HL-60 (cell line): ENCODE results near the gene CYP2D6.

Experiments
- DNase-seq, 2 experiments: peaks; one replicate each; pipeline ENCODE4 v3.0.0-alpha.2; 2010 to 2020; ENCODE audit warnings: low read depth in 1 of 2, low spot score in 1 of 2
- H3K27ac ChIP-seq: fragments of 250-450 bp; sonication (Bioruptor Pico); replicated peaks from 2 replicates; pipeline ENCODE4 v1.5.1; 2020; ENCODE audit warnings: mild to moderate bottlenecking, moderate library complexity
- H3K27me3 ChIP-seq: fragments of 250-450 bp; sonication (Bioruptor Pico); 2 replicates; pipeline ENCODE4 v1.5.1; 2021; ENCODE audit warnings: mild to moderate bottlenecking, moderate library complexity; ENCODE audit not compliant: insufficient read depth, poor library complexity, severe bottlenecking
- H3K4me3 ChIP-seq: replicated peaks from 2 replicates; pipeline ENCODE4 v1.5.1; 2011; ENCODE audit warnings: mild to moderate bottlenecking, control low read depth, low read length; ENCODE audit not compliant: insufficient read depth
- CTCF ChIP-seq: IDR thresholded peaks from one replicate; pipeline ENCODE4 v1.5.1; 2011; ENCODE audit warnings: low read length, control low read depth, inconsistent platforms; ENCODE audit not compliant: insufficient read depth
- GABPA ChIP-seq: IDR thresholded peaks from 2 replicates; pipeline ENCODE4 v1.6.1; 2012; ENCODE audit warnings: low read depth
- POLR2AphosphoS5 ChIP-seq: IDR thresholded peaks from 2 replicates; pipeline ENCODE4 v1.6.1; 2012; ENCODE audit warnings: low read depth
- REST ChIP-seq: IDR thresholded peaks from 2 replicates; pipeline ENCODE4 v1.6.1; 2012; ENCODE audit warnings: low read depth; ENCODE audit not compliant: insufficient replicate concordance
- SPI1 ChIP-seq: IDR thresholded peaks from 2 replicates; pipeline ENCODE4 v1.6.1; 2012; ENCODE audit warnings: low read depth, mild to moderate bottlenecking, borderline replicate concordance

CYP2D6 gene

GRCh38 chr22:42079319-42080251 lies 51.0 kb downstream of the CYP2D6 start, which contains the start of gene SMDT1:
TSS of gene SMDT1 (plus strand) at chr22:42079700. CDS start at chr22:42079769, 69 bp downstream.
- H3K27ac ChIP-seq: peak within 1 kb of the TSS; percentile 92
- DNase-seq: peak; percentile 97 to 98
- TF ChIP-seq GABPA (no peak), CTCF (no peak), POLR2AphosphoS5 (peak; percentile 81), SPI1 (no peak), REST (peak; percentile 83)

GRCh38 chr22:42078469-42079318 lies 51.9 kb downstream of the CYP2D6 start:
- no peak for DNase-seq
- TF ChIP-seq CTCF: no peak
- TF ChIP-seq SPI1: no peak
- TF ChIP-seq GABPA: no peak
- no peak for TF ChIP-seq POLR2AphosphoS5
- TF ChIP-seq REST: no peak
- Histone ChIP-seq H3K4me3 (peak overlapping the region; percentile 70), H3K27ac (peak overlapping the region; percentile 92), H3K27me3 (no peaks in the 10 kb centered on the region)

More at GRCh38 chr22:42079319-42080251, 51.0 kb downstream of the CYP2D6 start, which contains the start of gene SMDT1:
- H3K4me3 ChIP-seq: peak within 1 kb of the TSS; percentile 70
- no peaks in the 10 kb centered on the region for H3K27me3 ChIP-seq

- Histone ChIP-seq H3K27ac (no peak overlapping the region), H3K27me3 (no peaks in the 10 kb centered on the region), H3K4me3 (no peak overlapping the region)
- DNase-seq: no peak
- no peak for TF ChIP-seq GABPA
- no peak for TF ChIP-seq REST
- TF ChIP-seq SPI1: no peak
- TF ChIP-seq CTCF: no peak
- TF ChIP-seq POLR2AphosphoS5: no peak
Observed at GRCh38 chr22:42077486-42078125, 53.0 kb downstream of the CYP2D6 start.
